MM.1S (cell line): Measurements from ENCODE around the gene TMEM163.

Experiments used
- DNase-seq: peaks from one replicate; pipeline ENCODE4 v3.0.0-alpha.2; 2015
- H2AFZ ChIP-seq: fragments of 300-600 bp; sonication (generic); 2 replicates; pipeline ENCODE4 v1.6.0; 2016; ENCODE audit warnings: antibody characterized with exemption, low read length
- H3F3A ChIP-seq: fragments of 300-600 bp; sonication (generic); 2 replicates; pipeline ENCODE4 v1.6.1; 2016; ENCODE audit warnings: mild to moderate bottlenecking, antibody characterized with exemption, low read length, moderate library complexity, mixed read lengths; ENCODE audit not compliant: insufficient read depth
- H3K27ac ChIP-seq: fragments of 300-600 bp; sonication (generic); 2 replicates; pipeline ENCODE4 v1.5.1; 2016; ENCODE audit warnings: mild to moderate bottlenecking, low read length
- H3K27me3 ChIP-seq: fragments of 300-600 bp; sonication (generic); replicated peaks from 2 replicates; pipeline ENCODE4 v1.6.0; 2016; ENCODE audit warnings: low read length; ENCODE audit not compliant: insufficient read depth
- H3K36me3 ChIP-seq: fragments of 300-600 bp; sonication (generic); replicated peaks from 2 replicates; pipeline ENCODE4 v1.6.1; 2016; ENCODE audit warnings: mild to moderate bottlenecking, low read length, mixed read lengths; ENCODE audit not compliant: insufficient read depth
- H3K4me1 ChIP-seq: fragments of 300-600 bp; sonication (generic); 2 replicates; pipeline ENCODE4 v1.6.1; 2016; ENCODE audit warnings: low read length, mixed read lengths
- H3K4me2 ChIP-seq: fragments of 300-600 bp; sonication (generic); 2 replicates; pipeline ENCODE4 v1.6.0; 2016; ENCODE audit warnings: low read depth, low read length
- H3K4me3 ChIP-seq: fragments of 300-600 bp; sonication (generic); 2 replicates; pipeline ENCODE4 v1.5.1; 2016; ENCODE audit warnings: low read length, mixed read lengths
- H3K79me2 ChIP-seq: fragments of 300-600 bp; sonication (generic); 2 replicates; pipeline ENCODE4 v1.6.1; 2016; ENCODE audit warnings: mixed run types, low read length, mixed read lengths
- H3K9ac ChIP-seq: fragments of 300-600 bp; sonication (generic); 2 replicates; pipeline ENCODE4 v1.6.1; 2016; ENCODE audit warnings: low read length, mixed read lengths
- H3K9me2 ChIP-seq: fragments of 300-600 bp; sonication (generic); replicated peaks from 2 replicates; pipeline ENCODE4 v1.6.1; 2016; ENCODE audit warnings: mild to moderate bottlenecking, low read length, mixed read lengths; ENCODE audit not compliant: insufficient read depth
- H3K9me3 ChIP-seq: fragments of 300-600 bp; sonication (generic); replicated peaks from 2 replicates; pipeline ENCODE4 v1.6.1; 2016; ENCODE audit warnings: mild to moderate bottlenecking, low read length, mixed read lengths; ENCODE audit not compliant: insufficient read depth
- H4K20me1 ChIP-seq: fragments of 300-600 bp; sonication (generic); 2 replicates; pipeline ENCODE4 v1.6.1; 2016; ENCODE audit warnings: mild to moderate bottlenecking, low read length, moderate library complexity, mixed read lengths; ENCODE audit not compliant: insufficient read depth
- EZH2 ChIP-seq: fragments of 300-600 bp; sonication (generic); optimal IDR thresholded peaks from 2 replicates; pipeline ENCODE3; 2017; ENCODE audit warnings: low read depth, mild to moderate bottlenecking, antibody characterized with exemption, low read length, mixed read lengths
- EZH2phosphoT487 ChIP-seq: fragments of 300-600 bp; sonication (generic); IDR thresholded peaks from 2 replicates; pipeline ENCODE4 v1.6.1; 2018; ENCODE audit warnings: antibody characterized with exemption, low read length
- TF ChIP-seq, protein P1 (sequence below): fragments of 300-600 bp; sonication (generic); IDR thresholded peaks from 2 replicates; pipeline ENCODE4 v1.5.1; 2016; ENCODE audit warnings: antibody characterized with exemption, low read length, mixed read lengths

Gene TMEM163

GRCh38 chr2:134682726-134683125 lies 36.1 kb downstream of the TMEM163 start:
- no peak for DNase-seq
- Histone ChIP-seq H3K27ac (no peak overlapping the region), H3K36me3 (no peaks in the 10 kb centered on the region), H3K79me2 (no peaks in the 10 kb centered on the region), H3K9ac (no peak overlapping the region), H2AFZ (no peak overlapping the region), H3K9me2 (no peaks in the 10 kb centered on the region), H3K4me1 (no peaks in the 10 kb centered on the region), H3K4me3 (no peak overlapping the region), H3K4me2 (no peak overlapping the region), H3K9me3 (no peaks in the 10 kb centered on the region), H3F3A (no peaks in the 10 kb centered on the region), H4K20me1 (no peaks in the 10 kb centered on the region), H3K27me3 (no peaks in the 10 kb centered on the region)
- TF ChIP-seq EZH2 (no peak), EZH2phosphoT487 (no peak)
- TF ChIP-seq, protein P1, sequence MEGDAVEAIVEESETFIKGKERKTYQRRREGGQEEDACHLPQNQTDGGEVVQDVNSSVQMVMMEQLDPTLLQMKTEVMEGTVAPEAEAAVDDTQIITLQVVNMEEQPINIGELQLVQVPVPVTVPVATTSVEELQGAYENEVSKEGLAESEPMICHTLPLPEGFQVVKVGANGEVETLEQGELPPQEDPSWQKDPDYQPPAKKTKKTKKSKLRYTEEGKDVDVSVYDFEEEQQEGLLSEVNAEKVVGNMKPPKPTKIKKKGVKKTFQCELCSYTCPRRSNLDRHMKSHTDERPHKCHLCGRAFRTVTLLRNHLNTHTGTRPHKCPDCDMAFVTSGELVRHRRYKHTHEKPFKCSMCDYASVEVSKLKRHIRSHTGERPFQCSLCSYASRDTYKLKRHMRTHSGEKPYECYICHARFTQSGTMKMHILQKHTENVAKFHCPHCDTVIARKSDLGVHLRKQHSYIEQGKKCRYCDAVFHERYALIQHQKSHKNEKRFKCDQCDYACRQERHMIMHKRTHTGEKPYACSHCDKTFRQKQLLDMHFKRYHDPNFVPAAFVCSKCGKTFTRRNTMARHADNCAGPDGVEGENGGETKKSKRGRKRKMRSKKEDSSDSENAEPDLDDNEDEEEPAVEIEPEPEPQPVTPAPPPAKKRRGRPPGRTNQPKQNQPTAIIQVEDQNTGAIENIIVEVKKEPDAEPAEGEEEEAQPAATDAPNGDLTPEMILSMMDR: no peak

GRCh38 chr2:134681201-134681600 lies 37.6 kb downstream of the TMEM163 start:
- Histone ChIP-seq H4K20me1 (no peaks in the 10 kb centered on the region), H3K4me1 (no peaks in the 10 kb centered on the region), H3K27me3 (no peaks in the 10 kb centered on the region), H3K9me3 (no peaks in the 10 kb centered on the region), H3K9me2 (no peaks in the 10 kb centered on the region), H3K9ac (no peak overlapping the region), H3K79me2 (no peaks in the 10 kb centered on the region), H3K4me2 (no peak overlapping the region), H3F3A (no peaks in the 10 kb centered on the region), H3K36me3 (no peaks in the 10 kb centered on the region), H2AFZ (no peak overlapping the region), H3K4me3 (no peak overlapping the region), H3K27ac (no peak overlapping the region)
- DNase-seq: no peak
- no peak for TF ChIP-seq EZH2
- TF ChIP-seq, protein P1: no peak
- TF ChIP-seq EZH2phosphoT487: no peak

GRCh38 chr2:134679745-134680144 lies 39.1 kb downstream of the TMEM163 start:
- Histone ChIP-seq H3K27me3 (no peaks in the 10 kb centered on the region), H3F3A (no peaks in the 10 kb centered on the region), H3K9me3 (no peaks in the 10 kb centered on the region), H3K9ac (no peak overlapping the region), H2AFZ (no peak overlapping the region), H3K4me2 (no peak overlapping the region), H4K20me1 (no peaks in the 10 kb centered on the region), H3K27ac (no peak overlapping the region), H3K9me2 (no peaks in the 10 kb centered on the region), H3K4me3 (no peak overlapping the region), H3K4me1 (no peaks in the 10 kb centered on the region), H3K79me2 (no peaks in the 10 kb centered on the region), H3K36me3 (no peaks in the 10 kb centered on the region)
- TF ChIP-seq, protein P1: no peak
- no peak for TF ChIP-seq EZH2
- no peak for TF ChIP-seq EZH2phosphoT487
- no peak for DNase-seq
